Putamen (tissue), 1 donor: ENCODE measurements around the gene NLRC5.

ENCODE experiments used
- DNase-seq: peaks from one replicate; pipeline ENCODE4 v3.0.0-alpha.2; 2016; ENCODE audit warnings: low spot score

NLRC5 gene

GRCh38 chr16:57023541-57024249 is 34.3 kb downstream of the NLRC5 start:
- DNase-seq = no peak

DNA sequence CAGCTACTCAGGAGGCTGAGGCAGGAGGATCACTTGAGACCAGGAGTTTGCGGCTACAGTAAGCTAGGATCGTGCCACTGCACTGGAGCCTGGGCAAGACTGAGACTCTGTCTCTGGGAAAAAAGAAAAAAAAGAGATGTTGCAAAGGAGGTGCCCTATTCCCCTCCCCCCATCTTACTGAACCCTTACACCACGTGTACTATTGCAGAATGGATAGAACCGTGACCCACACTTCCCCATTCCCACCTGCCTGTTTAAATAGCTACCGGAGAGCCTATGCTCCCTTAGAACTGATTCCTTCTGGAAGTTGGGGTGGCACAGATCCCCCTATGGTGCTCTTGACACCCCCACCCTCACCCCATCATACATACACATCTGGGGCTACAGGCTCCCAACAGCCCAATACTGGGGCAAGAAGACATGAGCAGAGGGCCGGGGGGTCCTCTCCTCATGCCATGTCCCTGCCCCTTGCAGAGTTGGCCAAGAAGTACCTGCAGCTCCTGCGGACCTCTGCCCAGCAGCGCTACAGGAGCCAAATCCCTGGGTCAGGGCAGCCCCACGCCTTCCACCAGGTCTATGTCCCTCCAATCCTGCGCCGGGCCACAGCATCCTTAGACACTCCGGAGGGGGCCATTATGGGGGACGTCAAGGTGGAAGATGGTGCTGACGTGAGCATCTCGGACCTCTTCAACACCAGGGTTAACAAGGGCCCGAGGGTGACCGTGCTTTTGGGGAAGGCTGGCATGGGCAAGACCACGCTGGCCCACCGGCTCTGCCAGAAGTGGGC is 35.7 kb downstream of the NLRC5 start:
- no peak for DNase-seq

- no peak for DNase-seq
These were observed 36.8 kb downstream of the NLRC5 start for GRCh38 chr16:57025941-57026777.

- DNase-seq = no peak
These were observed 37.4 kb downstream of the NLRC5 start for GRCh38 chr16:57026778-57027062.

GRCh38 chr16:57027067-57027466 is 37.7 kb downstream of the NLRC5 start:
- no peak for DNase-seq

DNA sequence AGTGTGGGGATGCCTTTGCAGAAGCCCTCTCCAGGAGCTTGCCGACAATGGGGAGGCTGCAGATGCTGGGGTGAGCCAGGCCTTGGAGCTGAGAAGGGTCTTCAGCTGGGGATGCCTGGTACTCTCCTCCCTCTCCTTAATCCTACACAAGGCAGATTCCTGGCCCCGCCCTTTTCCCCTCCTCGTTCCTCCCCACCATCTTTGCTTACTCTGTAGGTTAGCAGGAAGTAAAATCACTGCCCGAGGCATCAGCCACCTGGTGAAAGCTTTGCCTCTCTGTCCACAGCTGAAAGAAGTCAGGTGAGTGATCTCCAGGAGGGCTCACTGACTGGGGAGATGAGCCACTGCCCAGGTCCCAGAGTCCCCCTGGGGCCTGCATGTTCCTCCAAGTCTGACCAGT is 38.7 kb downstream of the NLRC5 start:
- no peak for DNase-seq

DNA sequence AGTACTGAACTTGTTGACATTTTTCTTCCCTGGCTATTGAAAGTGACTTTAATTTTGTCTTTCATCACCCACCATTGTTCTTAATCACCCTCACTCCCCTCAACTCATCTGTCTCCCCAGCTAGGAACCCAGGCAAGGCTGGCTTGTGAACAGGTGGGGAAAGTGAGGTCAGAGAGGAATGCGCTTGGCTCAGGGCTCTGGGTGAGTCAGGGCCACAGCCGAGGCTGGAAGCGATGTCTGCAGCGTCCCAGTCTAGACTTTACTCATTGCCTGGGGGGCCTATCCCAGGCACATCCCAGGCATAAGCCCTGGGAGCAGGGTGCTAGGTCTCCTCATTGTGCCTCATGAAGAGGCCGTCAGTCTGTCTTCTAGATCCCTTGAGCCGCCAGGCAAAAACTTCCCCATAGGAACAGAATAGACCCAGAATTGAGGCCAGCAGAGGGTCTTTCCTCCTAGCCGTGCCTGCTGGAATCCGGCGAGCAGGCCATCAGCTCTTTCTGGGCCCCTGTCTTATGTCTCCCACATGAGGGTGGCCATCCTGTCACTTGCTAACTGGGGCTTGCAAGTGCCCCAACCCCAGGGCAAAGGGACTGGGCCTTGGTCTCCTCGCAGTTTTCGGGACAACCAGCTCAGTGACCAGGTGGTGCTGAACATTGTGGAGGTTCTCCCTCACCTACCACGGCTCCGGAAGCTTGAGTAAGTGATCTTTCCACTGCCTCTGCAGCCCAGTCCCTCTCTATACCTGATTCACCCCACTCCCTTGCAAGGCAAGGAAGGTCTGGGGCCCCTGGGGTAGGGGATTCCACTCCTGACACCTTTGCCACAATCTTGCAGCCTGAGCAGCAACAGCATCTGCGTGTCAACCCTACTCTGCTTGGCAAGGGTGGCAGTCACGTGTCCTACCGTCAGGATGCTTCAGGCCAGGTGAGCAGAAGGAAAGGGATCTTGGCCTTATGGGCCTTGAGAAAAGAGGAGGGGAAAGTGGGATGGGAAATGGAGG is 40.1 kb downstream of the NLRC5 start:
- no peak for DNase-seq

DNA sequence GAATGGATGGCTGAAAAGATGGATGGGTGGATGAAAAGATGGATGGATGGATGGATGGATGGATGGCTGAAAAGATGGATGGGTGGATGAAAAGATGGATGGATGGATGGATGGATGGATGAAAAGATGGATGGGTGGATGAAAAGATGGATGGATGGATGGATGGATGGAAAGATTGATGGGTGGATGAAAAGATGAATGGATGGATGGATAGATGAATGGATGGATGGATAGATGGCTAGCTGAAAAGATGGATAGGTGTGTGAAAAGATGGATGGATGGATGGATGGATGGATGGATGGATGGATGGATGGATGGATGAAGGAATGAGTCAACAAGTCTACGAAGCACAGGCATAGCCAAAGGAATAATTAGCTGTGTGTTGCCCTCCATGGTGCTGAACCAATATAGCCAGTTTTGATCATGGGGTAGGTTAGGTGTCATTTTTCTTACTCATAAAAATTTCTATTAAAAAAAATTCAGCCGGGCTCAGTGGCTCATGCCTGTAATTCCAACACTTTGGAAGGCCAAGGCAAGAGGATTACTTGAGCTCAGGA is 41.1 kb downstream of the NLRC5 start:
- DNase-seq = no peak

DNA sequence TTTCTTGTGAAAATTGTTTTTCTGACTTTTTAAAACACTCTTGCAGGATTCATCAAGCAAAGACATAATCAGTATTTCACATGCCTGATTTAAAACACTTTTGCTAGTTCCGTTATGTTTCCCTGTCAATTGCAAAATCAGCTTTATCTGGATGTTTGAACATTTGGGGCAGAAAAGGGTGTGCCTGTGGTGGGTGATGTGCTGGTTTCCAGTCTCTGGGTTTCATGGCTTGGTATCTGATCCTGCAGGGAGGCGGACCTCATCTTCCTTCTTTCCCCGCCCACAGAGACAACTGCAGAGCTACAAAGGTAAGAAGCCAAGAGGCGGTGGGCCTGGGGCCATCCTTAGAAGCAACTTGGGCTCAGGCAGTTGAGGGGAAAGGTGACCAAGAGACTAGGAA is 41.8 kb downstream of the NLRC5 start:
- no peak for DNase-seq

GRCh38 chr16:57032346-57032745 is 43.0 kb downstream of the NLRC5 start:
- no peak for DNase-seq

DNA sequence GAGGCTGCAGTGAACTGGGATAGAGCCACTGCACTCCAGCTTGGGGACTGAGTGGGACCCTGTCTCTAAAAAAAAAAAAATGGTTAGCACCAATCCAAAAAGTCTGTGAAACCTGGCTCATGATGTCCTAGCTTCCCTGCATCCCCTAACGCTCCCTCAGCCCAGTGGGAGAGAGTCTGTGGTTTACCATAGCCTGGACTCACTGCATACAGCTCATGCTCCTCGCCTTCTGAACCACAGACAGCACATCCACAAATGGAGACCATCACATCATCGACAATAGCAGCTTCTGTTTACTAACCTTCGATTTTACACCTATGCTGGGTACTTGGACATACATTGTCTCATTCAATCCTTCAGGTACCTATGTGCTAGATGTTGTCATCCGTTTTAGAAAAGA is 43.6 kb downstream of the NLRC5 start:
- no peak for DNase-seq

DNA sequence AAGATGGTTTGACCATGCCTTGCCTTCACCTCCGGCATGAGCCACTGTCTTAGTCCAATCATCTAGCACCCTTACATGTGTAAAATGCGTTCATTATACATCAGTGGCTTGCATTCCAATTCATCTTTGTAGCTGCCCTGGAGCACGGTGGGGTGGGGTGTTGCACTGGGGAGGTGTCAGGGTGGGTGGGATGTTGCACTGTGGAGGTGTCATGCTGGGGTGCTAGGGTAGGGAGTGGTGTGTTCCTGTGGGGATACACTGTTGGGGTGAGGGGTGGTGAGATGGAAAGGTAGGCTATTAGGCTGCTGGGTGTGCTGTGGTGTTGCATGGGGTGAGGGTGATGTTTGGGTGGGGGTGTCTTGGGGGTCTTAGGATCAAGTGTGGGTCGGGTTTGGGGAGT is 47.0 kb downstream of the NLRC5 start:
- DNase-seq = no peak

- DNase-seq = no peak
These were observed 47.6 kb downstream of the NLRC5 start for GRCh38 chr16:57036945-57037344.

GRCh38 chr16:57038166-57038565 is 48.8 kb downstream of the NLRC5 start:
- no peak for DNase-seq

DNA sequence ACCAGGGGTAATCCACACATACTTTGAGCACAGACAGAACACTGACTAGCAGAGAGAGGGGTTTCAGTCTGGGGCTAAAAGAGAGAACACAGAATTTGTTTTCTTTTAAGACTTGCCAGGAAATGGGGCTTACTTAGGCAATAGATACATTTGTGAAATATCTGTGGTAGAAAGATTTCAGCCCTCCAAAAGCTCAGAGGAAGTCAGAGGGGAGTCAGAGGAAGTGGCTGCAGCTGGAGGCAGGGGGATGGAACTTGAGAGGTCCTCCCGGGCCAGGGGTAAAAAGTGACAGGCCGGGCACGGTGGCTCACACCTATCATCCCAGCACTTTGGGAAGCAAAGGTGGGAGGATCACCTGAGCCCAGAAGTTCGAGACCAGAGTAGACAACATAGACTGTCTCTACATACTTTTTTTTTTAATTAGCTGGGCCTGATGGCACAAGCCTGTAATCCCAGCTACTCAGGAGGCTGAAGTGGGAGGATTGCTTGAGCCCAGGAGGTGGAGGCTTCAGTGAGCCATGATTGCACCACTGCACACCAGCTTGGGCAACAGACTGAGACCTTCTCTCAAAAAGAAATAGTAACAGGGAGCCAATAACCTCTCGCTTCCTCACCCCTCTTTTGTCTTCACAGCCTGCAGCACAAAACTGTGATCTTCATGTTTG is 49.9 kb downstream of the NLRC5 start:
- DNase-seq = no peak

DNA sequence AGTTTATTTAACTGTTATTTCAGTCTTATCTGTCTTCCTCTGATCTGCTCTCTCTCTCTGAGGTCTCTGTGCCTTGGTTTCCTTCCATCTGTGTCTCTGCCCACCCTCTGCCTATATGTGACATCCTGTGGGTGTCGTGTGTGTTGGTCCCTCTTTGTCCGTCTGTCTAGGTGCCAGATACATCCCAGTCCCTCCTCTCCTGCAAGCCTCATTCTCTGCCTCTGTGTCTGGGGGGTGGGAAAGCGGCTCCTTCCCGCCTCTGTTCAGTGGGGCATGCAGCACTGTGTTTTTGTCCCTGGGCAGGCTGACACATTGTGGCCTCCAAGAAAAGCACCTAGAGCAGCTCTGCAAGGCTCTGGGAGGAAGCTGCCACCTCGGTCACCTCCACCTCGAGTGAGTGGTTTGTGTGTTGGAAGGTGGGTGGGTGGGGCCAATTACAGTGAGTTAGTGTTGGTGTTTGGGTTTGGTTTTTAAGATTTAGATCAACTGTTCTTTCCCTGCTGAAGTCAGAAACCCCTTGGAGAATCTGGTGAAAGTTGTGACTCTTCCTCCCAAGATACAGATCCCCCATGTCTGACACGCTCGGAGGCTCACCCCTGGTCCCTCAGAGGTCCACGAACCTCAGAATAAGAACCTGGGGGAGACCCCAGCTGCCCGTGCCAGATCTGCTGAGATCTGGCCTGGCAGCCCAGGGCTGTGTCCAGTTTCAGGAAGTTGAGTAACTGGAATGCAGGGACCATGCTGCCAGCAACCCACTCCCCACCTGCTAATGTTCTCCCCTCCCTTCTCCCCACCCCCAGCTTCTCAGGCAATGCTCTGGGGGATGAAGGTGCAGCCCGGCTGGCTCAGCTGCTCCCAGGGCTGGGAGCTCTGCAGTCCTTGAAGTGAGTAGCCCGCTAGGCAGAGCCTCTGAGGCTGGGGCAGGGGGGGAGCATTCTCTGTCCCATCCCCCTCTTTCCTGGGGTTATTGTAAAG is 52.1 kb downstream of the NLRC5 start:
- DNase-seq = no peak

GRCh38 chr16:57042157-57043111 is 53.1 kb downstream of the NLRC5 start:
- DNase-seq = no peak

DNA sequence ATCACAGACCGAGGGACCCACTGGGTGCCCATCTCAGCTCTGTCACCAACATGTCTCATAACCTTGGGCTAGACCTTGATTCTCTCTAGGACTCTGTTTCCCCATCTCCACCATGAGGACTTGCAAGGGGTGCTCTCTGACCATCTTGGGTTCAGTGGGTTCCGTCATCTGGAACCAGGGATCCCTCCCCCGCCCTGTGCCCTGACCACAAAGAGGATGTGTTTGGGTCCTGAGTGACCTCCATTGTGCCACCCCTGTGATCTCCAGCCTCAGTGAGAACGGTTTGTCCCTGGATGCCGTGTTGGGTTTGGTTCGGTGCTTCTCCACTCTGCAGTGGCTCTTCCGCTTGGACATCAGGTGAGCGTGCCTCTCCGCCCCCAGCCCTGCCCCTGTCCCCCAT is 53.9 kb downstream of the NLRC5 start:
- no peak for DNase-seq
